Left ventricle myocardium inferior (tissue), 1 donor: Measurements from ENCODE around the gene NDUFAF2. TPM values are rescaled to one million over a fixed set of nuclear protein-coding genes. Genes with fewer than 3 reads are reported as not detected.

Experiments used
- DNase-seq: peaks from one replicate; pipeline ENCODE4 v3.0.0-alpha.2; 2020
- H3K27ac ChIP-seq: fragments of 200-600 bp; replicated peaks from 2 replicates; pipeline ENCODE4 v1.8.0; 2021
- H3K27me3 ChIP-seq: fragments of 200-600 bp; 2 replicates; pipeline ENCODE4 v1.8.0; 2021; ENCODE audit warnings: low read depth
- H3K36me3 ChIP-seq: fragments of 200-600 bp; 2 replicates; pipeline ENCODE4 v1.8.0; 2021
- H3K4me1 ChIP-seq: fragments of 200-600 bp; 2 replicates; pipeline ENCODE4 v1.8.0; 2021
- H3K4me3 ChIP-seq: fragments of 200-600 bp; 2 replicates; pipeline ENCODE4 v1.8.0; 2021; ENCODE audit warnings: mild to moderate bottlenecking, moderate library complexity
- H3K9me3 ChIP-seq: fragments of 200-600 bp; replicated peaks from 2 replicates; pipeline ENCODE4 v1.8.0; 2021
- CTCF ChIP-seq: fragments of 200-600 bp; IDR thresholded peaks from 2 replicates; pipeline ENCODE4 v1.8.0; 2021; ENCODE audit warnings: antibody characterized with exemption, mild to moderate bottlenecking, borderline replicate concordance
- intact Hi-C: fragments of 100-400 bp; cut with micrococcal nuclease; formaldehyde crosslinking; loops from one replicate; pipeline ENCODE4 v1.11.0; 2022
- total RNA-seq: library from RNA; stranded (reverse); fragmentation: NEBNext Ultra II Directional; extraction: Animal tissue kit (Norgen Biotek cat#: 25700); gene quantifications from one replicate; pipeline ENCODE4 v1.2.1, GENCODE V29; 2021
- donor health status: DM: no; HTN: yes; CAD: no; lungs with severe emphysema.

NDUFAF2 gene
- total RNA-seq, 1 donor from 2014 or later = 37.6 TPM

GRCh38 chr5:60958088-60958487, 13.1 kb downstream of the NDUFAF2 start:
- intact Hi-C loops = no loop called here
- H3K4me1 ChIP-seq = peaks cover 16% of the 10 kb centered on the region
- peaks cover 12% of the 10 kb centered on the region for H3K9me3 ChIP-seq
- TF ChIP-seq CTCF = no peak
- no peak for DNase-seq
- no peaks in the 10 kb centered on the region for H3K27me3 ChIP-seq
- H3K36me3 ChIP-seq = no peaks in the 10 kb centered on the region
- H3K4me3 ChIP-seq = no peak overlapping the region
- no peak overlapping the region for H3K27ac ChIP-seq

- intact Hi-C loops = no loop called here
- no peaks in the 10 kb centered on the region for H3K27me3 ChIP-seq
- no peak overlapping the region for H3K27ac ChIP-seq
- peaks cover 16% of the 10 kb centered on the region for H3K4me1 ChIP-seq
- no peak for DNase-seq
- H3K9me3 ChIP-seq = peaks cover 12% of the 10 kb centered on the region
- H3K36me3 ChIP-seq = no peaks in the 10 kb centered on the region
- H3K4me3 ChIP-seq = no peak overlapping the region
- TF ChIP-seq CTCF = no peak
Observed at GRCh38 chr5:60958712-60959111, 13.7 kb downstream of the NDUFAF2 start.

GRCh38 chr5:60959156-60959555, 14.2 kb downstream of the NDUFAF2 start:
- H3K4me1 ChIP-seq = peaks cover 16% of the 10 kb centered on the region
- DNase-seq = no peak
- no peaks in the 10 kb centered on the region for H3K36me3 ChIP-seq
- TF ChIP-seq CTCF = peak; percentile 49
- H3K27me3 ChIP-seq = no peaks in the 10 kb centered on the region
- H3K27ac ChIP-seq = no peak overlapping the region
- intact Hi-C loops = no loop called here
- peaks cover 12% of the 10 kb centered on the region for H3K9me3 ChIP-seq
- no peak overlapping the region for H3K4me3 ChIP-seq

GRCh38 chr5:60960591-60960990, 15.6 kb downstream of the NDUFAF2 start:
- no peak overlapping the region for H3K4me3 ChIP-seq
- no peaks in the 10 kb centered on the region for H3K36me3 ChIP-seq
- H3K27me3 ChIP-seq = no peaks in the 10 kb centered on the region
- TF ChIP-seq CTCF = peak; percentile 48
- no peak overlapping the region for H3K27ac ChIP-seq
- peaks cover 16% of the 10 kb centered on the region for H3K4me1 ChIP-seq
- H3K9me3 ChIP-seq = peaks cover 7% of the 10 kb centered on the region
- intact Hi-C loops = no loop called here
- no peak for DNase-seq

- Histone ChIP-seq H3K27me3 (no peaks in the 10 kb centered on the region), H3K9me3 (peaks cover 14% of the 10 kb centered on the region), H3K27ac (no peak overlapping the region), H3K4me3 (no peak overlapping the region), H3K4me1 (peaks cover 16% of the 10 kb centered on the region), H3K36me3 (no peaks in the 10 kb centered on the region)
- no peak for TF ChIP-seq CTCF
- intact Hi-C loops = no loop called here
- DNase-seq = no peak
Observed at GRCh38 chr5:60961685-60962084, 16.7 kb downstream of the NDUFAF2 start.

- H3K4me3 ChIP-seq = no peak overlapping the region
- no peak for TF ChIP-seq CTCF
- H3K27ac ChIP-seq = no peak overlapping the region
- DNase-seq = no peak
- no peaks in the 10 kb centered on the region for H3K27me3 ChIP-seq
- no peaks in the 10 kb centered on the region for H3K36me3 ChIP-seq
- H3K9me3 ChIP-seq = peaks cover 43% of the 10 kb centered on the region
- intact Hi-C loops = no loop called here
- H3K4me1 ChIP-seq = peaks cover 17% of the 10 kb centered on the region
Observed at GRCh38 chr5:60972231-60972630, 27.2 kb downstream of the NDUFAF2 start.
